Right lobe of liver (tissue), 6 donors: ENCODE results near the gene EIPR1. TPM values are rescaled to one million over a fixed set of nuclear protein-coding genes. Genes with fewer than 3 reads are reported as not detected.

Source experiments
- ATAC-seq, 4 donors: fragments of 200-7000 bp; cut with Tn5 transposase; one replicate each; pipeline ENCODE4 v1.9.1; 2020; ENCODE audit warnings: mild to moderate bottlenecking in 4 of 4, moderate library complexity in 4 of 4
- DNase-seq, 3 donors: peaks; one replicate each; pipeline ENCODE4 v3.0.0-alpha.2; 2020
- H3K27ac ChIP-seq, 3 donors: fragments of 200-600 bp; one replicate each; pipeline ENCODE4 v1.8.0; 2022
- H3K27me3 ChIP-seq, 2 donors: fragments of 200-600 bp; one replicate each; pipeline ENCODE4 v1.8.0; 2022
- H3K36me3 ChIP-seq, 4 donors: fragments of 200-600 bp; sonication (generic) in 1 of 4; one replicate each; pipeline versions ENCODE4 v1.5.1 to v1.8.0; 2017 to 2022; ENCODE audit warnings: control low read depth in 1 of 4
- H3K4me1 ChIP-seq, 4 donors: fragments of 200-600 bp; sonication (generic) in 1 of 4; one replicate each; pipeline versions ENCODE4 v1.5.1 to v1.8.0; 2017 to 2022; ENCODE audit warnings: control low read depth in 1 of 4
- H3K4me3 ChIP-seq, 3 donors: fragments of 200-600 bp; one replicate each; pipeline ENCODE4 v1.8.0; 2022
- H3K9me3 ChIP-seq, 4 donors: fragments of 200-600 bp; sonication (generic) in 1 of 4; one replicate each; pipeline versions ENCODE4 v1.5.1 to v1.8.0; 2017 to 2022; ENCODE audit warnings: control low read depth in 1 of 4
- CTCF ChIP-seq, 4 donors: fragments of 200-600 bp in 3 of 4; fragments of 450-650 bp in 1 of 4; IDR thresholded peaks; one replicate each; pipeline versions ENCODE4 v1.5.1 to v1.8.0; 2016 to 2022; ENCODE audit warnings: antibody characterized with exemption in 4 of 4, mild to moderate bottlenecking in 2 of 4
- POLR2A ChIP-seq: fragments of 450-650 bp; IDR thresholded peaks from one replicate; pipeline ENCODE4 v1.6.1; 2017; ENCODE audit warnings: antibody characterized with exemption, mild to moderate bottlenecking
- WGBS: methylation state at CpG from one replicate; pipeline ENCODE4 v1.1.6; 2018; ENCODE audit warnings: low coverage, low lambda C conversion rate; ENCODE audit not compliant: insufficient coverage; ENCODE audit errors: missing lambda C conversion rate; 5-methylcytosine and 5-hydroxymethylcytosine counted together
- intact Hi-C, 2 donors: fragments of 100-400 bp; cut with DNase I; formaldehyde crosslinking; loops; one replicate each; pipeline versions ENCODE4 v1.11.2 to v1.14.1; 2022
- total RNA-seq, 6 experiments: library from RNA; depleted of rRNA in 2 of 6; stranded (reverse); fragments of >200 nt in 2 of 6; fragmentation: NEBNext Ultra II Directional in 3 of 6; extraction: Animal tissue kit (Norgen Biotek cat#: 25700) in 3 of 6; gene quantifications; one replicate each; pipeline versions ENCODE4 v1.1.0 to v1.2.4, GENCODE V29; 2016 to 2023
- donor health status: DM: no; HTN: yes; CAD: no.
- donor health status: DM: no; HTN: no; CAD: no.
- donor health status: DM: no; HTN: no; CAD: no.
- donor health status: DM: no; HTN: yes; CAD: no.
- donor health status: DM: no; HTN: yes; CAD: no.

Gene EIPR1
- total RNA-seq, 6 experiments from 2014 or later, result 6.8 to 40.6 (median 11.6) TPM

GRCh38 chr2:3320910-3321605 lies 56.6 kb downstream of the EIPR1 start:
- TF ChIP-seq CTCF (IDR thresholded peaks at IDR 0.05) (no peak), POLR2A (no peak)
- ATAC-seq, result no peak
- intact Hi-C loops, result no loop called here
- no peaks in the 10 kb centered on the region for H3K36me3 ChIP-seq
- H3K4me3 ChIP-seq, result no peak overlapping the region
- DNase-seq, result peak in 1 of 3 donors; percentile 18
- WGBS, result 82% methylated on average over 13 of the region's 16 CpGs
- H3K27me3 ChIP-seq, result no peaks in the 10 kb centered on the region
- H3K9me3 ChIP-seq, result no peaks in the 10 kb centered on the region
- H3K27ac ChIP-seq, result no peak overlapping the region
- peaks cover 0 to 19% (median 3%) of the 10 kb centered on the region in 4 donors for H3K4me1 ChIP-seq

- intact Hi-C loops, result no loop called here
- 100% methylated on average over 1 of the region's 26 CpGs for WGBS
These were observed 57.7 kb downstream of the EIPR1 start for GRCh38 chr2:3319745-3320566.

GRCh38 chr2:3319134-3319533 lies 58.5 kb downstream of the EIPR1 start:
- Histone ChIP-seq H3K4me3 (no peak overlapping the region), H3K4me1 (peaks cover 0 to 4% (median 0%) of the 10 kb centered on the region in 4 donors), H3K36me3 (no peaks in the 10 kb centered on the region), H3K27me3 (no peaks in the 10 kb centered on the region), H3K27ac (no peak overlapping the region), H3K9me3 (no peaks in the 10 kb centered on the region)
- TF ChIP-seq POLR2A (no peak), CTCF (IDR thresholded peaks at IDR 0.05) (no peak)
- intact Hi-C loops, result no loop called here
- no peak for DNase-seq
- 85% methylated on average over 7 of the region's 13 CpGs for WGBS
- no peak for ATAC-seq

More at GRCh38 chr2:3319745-3320566, 57.7 kb downstream of the EIPR1 start:
- no peak for TF ChIP-seq CTCF (IDR thresholded peaks at IDR 0.05)
- TF ChIP-seq POLR2A, result no peak
- ATAC-seq (no peak), DNase-seq (no peak)
- H3K36me3 ChIP-seq, result no peaks in the 10 kb centered on the region
- H3K9me3 ChIP-seq, result no peaks in the 10 kb centered on the region
- peaks cover 0 to 12% (median under 1%) of the 10 kb centered on the region in 4 donors for H3K4me1 ChIP-seq
- no peak overlapping the region for H3K27ac ChIP-seq
- no peak overlapping the region for H3K4me3 ChIP-seq
- no peaks in the 10 kb centered on the region for H3K27me3 ChIP-seq

- TF ChIP-seq POLR2A (no peak), CTCF (IDR thresholded peaks at IDR 0.05) (no peak)
- DNase-seq (peak in 1 of 3 donors; percentile 31), ATAC-seq (no peak)
- H3K27ac ChIP-seq, result no peak overlapping the region
- intact Hi-C loops, result no loop called here
- H3K4me3 ChIP-seq, result no peak overlapping the region
- no peaks in the 10 kb centered on the region for H3K9me3 ChIP-seq
- H3K27me3 ChIP-seq, result no peaks in the 10 kb centered on the region
- WGBS, result 85% methylated on average over 9 of the region's 27 CpGs
- no peaks in the 10 kb centered on the region for H3K36me3 ChIP-seq
- no peaks in the 10 kb centered on the region for H3K4me1 ChIP-seq
These were observed 59.6 kb downstream of the EIPR1 start for GRCh38 chr2:3317871-3318590.
